ENCODE data around the gene GRIK3.

GRIK3 gene

GRCh38 chr1:36822648-36823047 is 211.7 kb downstream of the GRIK3 start:
- DNase-seq (ENCODE audit: low spot score), result no peak

- DNase-seq (ENCODE audit: low spot score), result no peak
These were observed 212.9 kb downstream of the GRIK3 start for GRCh38 chr1:36821386-36821785.

- DNase-seq (ENCODE audit: low spot score), result no peak
These were observed 215.5 kb downstream of the GRIK3 start for GRCh38 chr1:36818771-36819170.

GRCh38 chr1:36816348-36816747 is 218.0 kb downstream of the GRIK3 start:
- no peak for DNase-seq (ENCODE audit: low spot score)

DNA sequence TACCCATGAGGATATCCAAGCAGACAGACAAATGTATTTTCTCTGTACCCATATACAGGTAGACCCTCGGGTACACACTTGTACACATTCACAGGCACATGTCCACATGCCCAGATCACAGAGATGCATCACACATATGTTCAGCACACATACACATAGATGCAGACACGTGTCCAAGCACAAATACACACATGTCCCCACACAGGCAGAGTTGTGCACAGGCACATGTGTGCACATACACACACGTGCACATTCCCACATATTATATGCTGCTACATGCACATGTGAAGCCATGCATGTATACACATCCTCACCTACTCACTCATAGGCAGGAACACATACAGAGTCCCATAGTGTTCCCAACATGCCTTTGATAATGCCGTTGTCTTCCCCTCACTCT is 219.5 kb downstream of the GRIK3 start:
- DNase-seq (ENCODE audit: low spot score), result no peak

DNA sequence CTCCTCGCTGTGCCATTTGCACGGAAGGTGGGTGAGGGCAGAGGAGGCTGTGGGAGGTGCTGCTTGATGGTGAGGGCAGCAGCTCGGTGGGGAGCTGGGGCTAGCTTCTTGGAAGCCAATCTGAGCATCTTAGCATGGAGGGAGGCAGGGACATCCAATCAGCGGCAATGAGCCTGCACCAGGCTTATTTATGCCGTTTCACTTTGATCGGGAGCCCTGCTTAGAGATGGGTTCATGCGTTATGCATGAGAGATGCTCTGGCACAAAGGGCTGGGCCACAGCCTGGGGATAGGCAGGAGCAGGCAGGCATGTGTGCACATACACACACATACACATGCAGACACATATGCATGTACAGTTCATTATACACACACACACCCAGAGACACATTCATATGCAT is 220.2 kb downstream of the GRIK3 start:
- no peak for DNase-seq (ENCODE audit: low spot score)

DNA sequence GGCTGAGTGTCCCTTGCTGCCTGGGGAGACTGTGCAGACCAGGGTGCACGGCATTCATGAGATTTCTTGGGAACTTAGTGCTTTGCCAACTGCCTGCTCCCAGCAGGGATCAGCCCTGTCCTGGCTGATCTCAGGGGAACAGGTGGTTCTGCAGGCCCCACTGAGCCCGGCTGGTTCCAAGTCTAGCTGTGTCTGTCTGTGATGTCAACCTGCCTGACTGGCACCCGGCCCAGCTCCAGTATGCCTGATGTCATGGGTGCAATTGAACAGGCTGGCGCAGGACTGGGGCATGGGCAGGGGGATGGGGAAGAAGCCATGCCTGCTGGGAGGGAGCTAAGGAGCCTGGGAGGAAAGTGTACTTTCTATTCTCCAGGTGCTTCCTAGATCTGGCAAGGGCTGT is 227.1 kb downstream of the GRIK3 start:
- DNase-seq (ENCODE audit: low spot score), result no peak

DNA sequence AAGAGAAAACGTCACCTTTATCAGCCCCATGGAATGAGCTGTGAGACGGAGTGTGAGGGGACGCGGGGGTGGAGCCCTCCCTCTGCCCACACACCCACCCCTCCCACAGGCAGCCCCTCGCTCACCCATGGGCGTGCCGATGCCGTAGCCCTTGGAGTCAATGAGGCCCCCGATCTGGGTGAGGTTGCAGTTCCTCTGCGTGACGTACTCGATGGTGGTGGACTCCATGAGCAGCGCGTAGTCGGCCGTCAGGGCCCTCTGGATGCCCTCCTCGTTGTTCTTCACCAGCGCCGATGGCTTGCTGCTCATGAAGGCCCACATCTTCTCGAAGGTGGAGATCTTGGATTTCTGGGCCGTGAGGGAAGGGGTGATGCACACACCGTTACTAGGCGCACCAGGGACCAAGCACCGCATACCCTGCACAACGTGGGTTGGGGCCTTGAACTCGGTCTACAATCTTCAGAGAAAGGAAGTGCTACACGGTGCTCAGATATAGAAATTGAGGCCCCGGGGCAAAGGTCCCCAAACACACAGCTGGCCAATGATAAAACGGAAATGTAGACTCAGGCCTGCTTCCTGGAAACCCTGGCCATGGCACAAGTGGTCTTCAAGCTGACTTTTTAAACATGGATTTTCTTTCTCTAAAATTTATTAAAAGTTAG is 228.2 kb downstream of the GRIK3 start:
- peak; percentile 67 for DNase-seq (ENCODE audit: low spot score)

GRCh38 chr1:36804669-36805314 is 229.5 kb downstream of the GRIK3 start:
- no peak for DNase-seq (ENCODE audit: low spot score)

DNA sequence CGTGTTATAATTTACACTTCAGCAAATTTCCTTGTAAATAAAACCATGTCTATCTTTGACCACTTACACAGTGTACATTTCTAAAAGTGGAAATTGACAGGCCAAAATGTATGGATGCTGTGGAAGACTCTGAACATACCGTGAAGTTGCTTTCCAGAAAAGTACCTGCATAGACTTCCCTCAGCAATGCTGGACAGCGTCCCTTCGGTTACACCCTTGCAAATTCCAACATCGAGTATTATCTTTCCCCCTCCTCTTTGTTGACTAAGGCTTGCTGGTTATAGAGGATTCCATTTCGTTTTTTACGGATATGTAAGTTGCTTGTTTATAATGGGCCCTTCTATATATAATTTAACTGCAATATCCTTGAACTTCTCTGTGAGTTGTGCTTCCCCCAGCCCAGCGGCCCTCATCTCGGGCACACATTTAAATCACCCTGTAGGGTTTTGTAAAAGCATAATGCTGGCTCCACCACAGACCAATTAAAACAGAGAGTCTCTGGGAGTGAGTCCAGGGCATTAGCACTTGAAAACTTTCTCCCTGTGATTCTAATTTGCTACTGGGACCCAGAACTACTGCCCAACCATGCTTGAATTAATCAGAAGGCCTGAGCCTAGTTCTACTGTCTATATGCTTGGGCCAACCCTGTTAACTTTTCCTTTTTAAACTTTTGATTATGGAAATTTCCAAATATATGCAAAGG is 230.3 kb downstream of the GRIK3 start:
- DNase-seq (ENCODE audit: low spot score), result no peak

DNA sequence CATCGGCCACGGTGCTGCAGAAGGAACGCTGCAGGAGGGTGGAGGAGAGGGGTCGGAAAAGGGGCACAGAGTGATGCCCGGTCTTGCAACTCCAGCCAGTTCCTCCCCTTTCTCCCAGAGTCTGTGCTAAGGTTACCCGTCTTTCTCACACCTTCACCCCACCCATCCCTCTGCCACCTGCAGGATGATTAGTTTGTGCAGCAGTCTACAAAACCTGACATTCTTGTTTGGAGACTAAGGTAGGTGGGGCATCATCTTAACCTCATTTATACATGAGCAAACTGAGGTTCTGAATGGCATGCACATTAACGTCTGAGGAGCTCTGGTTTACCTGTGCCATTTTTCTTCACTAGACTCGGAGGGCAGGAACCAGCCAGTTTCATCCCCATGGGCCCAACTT is 232.3 kb downstream of the GRIK3 start:
- no peak for DNase-seq (ENCODE audit: low spot score)

- no peak for DNase-seq (ENCODE audit: low spot score)
These were observed 236.6 kb downstream of the GRIK3 start for GRCh38 chr1:36797761-36798160.

DNA sequence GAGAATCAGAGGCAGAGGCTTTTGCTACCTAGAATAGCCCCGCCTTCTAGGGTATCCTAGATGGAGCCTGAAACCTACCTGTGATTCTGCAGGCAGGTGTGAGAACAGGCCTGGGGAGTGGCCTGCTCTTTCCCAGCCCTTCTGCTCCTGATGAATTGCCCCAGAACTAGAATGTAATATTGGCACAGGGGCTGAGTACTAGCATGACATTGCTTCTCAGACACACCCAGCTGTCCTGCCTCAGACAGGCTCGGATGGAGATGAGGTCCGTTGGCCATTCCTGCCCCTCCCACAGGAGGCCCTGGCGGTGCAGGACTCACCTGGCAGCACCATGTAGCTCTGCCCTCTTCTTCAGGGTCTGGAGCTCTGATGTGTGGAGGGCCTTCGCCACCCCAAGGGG is 237.6 kb downstream of the GRIK3 start:
- no peak for DNase-seq (ENCODE audit: low spot score)

GRCh38 chr1:36796106-36796590 is 238.2 kb downstream of the GRIK3 start:
- no peak for DNase-seq (ENCODE audit: low spot score)

- DNase-seq (ENCODE audit: low spot score), result no peak
These were observed 239.9 kb downstream of the GRIK3 start for GRCh38 chr1:36794460-36794859.

DNA sequence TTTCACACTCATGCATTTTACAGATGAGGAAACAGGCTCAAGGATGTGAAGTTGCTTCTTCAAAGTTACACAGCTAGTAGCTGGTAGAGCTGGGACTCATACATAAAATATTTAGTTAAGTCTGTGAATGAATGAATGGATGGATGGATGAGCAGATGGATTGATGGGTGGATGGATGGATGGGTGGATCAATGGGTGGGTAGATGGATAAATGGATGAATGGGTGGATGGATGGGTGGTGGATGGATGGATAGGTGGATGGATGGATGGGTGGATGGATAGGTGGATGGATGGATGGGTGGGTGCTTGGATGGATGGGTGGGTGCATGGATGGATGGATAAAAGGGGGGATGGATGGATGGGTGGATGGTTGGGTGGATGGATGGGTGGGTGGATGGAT is 240.9 kb downstream of the GRIK3 start:
- DNase-seq (ENCODE audit: low spot score), result no peak

DNA sequence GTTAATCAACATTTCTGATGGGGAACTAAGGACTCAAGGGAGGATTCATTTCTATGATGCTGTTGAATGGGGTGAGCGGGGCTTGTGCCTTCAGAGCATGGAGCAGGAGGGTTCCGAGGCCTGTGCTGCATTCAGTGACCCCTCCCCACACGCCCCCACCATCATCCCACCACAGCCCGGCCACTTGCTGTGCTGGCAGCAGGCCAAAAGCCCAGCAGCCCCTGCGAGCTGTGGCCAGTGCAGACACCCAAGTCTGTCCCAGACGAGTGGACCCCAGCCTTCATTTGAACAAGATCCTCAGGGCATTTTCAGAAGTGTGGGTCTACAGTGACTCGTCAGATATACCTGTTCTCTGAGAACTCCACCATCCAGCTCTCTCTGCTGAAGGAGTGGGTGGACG is 242.0 kb downstream of the GRIK3 start:
- DNase-seq (ENCODE audit: low spot score), result no peak

GRCh38 chr1:36790191-36790590 is 244.1 kb downstream of the GRIK3 start:
- no peak for DNase-seq (ENCODE audit: low spot score)

- DNase-seq (ENCODE audit: low spot score), result no peak
These were observed 244.8 kb downstream of the GRIK3 start for GRCh38 chr1:36789535-36789934.

DNA sequence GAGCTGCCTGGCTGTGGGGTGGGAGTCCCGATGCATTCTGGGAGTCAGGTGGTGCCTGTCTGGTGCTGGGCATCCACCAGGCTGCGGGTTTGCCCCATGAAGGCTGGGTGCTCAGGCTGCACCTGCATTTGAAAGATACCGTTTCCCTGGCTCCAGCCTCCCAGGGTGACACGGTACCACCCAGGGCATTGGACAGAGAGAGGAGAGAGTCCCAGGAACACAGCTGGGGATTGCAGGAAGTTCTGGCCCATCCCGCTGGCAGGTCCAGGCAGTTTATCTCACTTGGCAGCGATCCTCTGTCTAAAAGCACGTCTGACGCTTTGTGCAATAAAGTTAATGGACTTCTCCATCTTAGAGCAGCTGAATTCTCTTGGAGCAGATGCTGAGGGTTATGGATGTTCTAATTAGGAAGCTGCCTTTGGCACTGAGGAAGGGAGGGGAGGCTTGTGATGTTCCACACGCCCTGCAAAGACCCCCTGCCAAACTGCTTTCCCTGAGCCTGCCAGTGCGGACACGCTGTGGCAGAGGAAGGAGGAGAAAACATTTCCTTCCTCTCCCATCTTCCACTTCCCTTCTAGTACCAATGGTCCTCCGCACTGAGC is 246.9 kb downstream of the GRIK3 start:
- DNase-seq (ENCODE audit: low spot score), result no peak

GRCh38 chr1:36786425-36786824 is 247.9 kb downstream of the GRIK3 start:
- DNase-seq (ENCODE audit: low spot score), result no peak

DNA sequence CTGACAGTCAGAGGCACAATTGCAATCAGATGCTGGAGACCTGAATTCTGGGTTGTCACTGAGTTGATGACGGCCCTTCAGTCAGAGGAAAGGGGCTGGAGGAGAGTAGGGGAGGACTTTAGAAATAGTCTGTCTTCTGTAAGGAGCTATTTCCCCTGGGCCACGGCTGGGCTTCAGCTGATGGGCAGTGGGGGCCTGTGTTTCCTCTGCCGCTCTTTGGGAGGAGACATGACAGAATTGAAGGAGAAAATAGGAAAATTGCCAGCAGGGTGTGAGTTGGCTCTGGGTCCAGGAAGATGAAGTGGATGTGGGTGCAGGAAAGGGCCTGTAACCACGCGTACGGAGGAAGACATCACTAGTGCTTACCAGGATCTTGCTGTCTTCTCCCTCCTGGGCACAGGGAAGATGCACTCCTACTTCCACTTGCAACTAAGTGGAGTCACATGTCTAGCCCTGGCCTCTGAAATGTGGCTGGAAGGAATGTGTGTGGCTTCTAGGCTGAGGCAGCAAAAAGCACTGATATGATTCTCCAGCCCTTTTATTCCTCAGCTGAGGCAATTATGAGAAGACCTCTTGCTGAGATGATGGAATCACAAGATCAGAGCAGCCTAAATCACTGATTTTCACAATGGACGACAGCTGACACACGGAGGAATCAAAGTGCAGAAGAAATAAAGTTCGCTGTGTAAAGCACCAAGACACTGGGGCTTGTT is 250.0 kb downstream of the GRIK3 start:
- DNase-seq (ENCODE audit: low spot score), result no peak
